ENCODE results near the gene FAM118A. TPM values are rescaled to one million over a fixed set of nuclear protein-coding genes. Genes with fewer than 3 reads are reported as not detected.

FAM118A gene
- total and polyA plus RNA-seq, 2 of the 8 experiments (the other 6 are each of a cell fraction or from before 2014, with no cell fraction given) = 8.5 to 18.6 TPM

DNA sequence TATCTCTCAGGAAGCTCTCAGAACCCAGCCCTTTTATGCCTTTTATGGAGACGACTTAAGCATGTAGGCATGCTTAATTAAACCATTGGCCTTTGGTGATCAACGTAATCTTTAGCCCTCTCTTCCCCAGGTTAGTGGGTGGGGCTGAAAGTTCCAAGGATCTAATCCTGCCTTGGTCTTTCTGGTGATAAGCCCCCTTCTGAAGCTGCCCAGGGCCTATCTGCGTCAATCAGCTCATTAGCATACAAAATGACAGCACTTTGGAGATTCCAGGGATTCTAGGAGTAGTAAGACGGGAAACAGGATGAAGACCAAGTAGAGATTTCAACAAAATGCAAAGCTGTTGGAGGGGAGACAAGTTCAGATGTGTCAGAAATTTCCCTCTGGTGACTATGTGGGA, 3.1 kb downstream of the FAM118A start:
- Histone ChIP-seq H4K20me1 (replicated peaks in 1 of 2; ENCODE audit: control insufficient read depth in 1 of 2, insufficient read depth in 2 of 2, low read length in 2 of 2) (peaks cover 0 to 14% of the 10 kb centered on the region in 2 experiments), H2BK120ac (replicated peaks; ENCODE audit: low read depth, low read length) (no peak overlapping the region), H3K79me1 (ENCODE audit: low read depth, low read length) (peaks cover 12% of the 10 kb centered on the region), H3K14ac (ENCODE audit: insufficient read length) (no peak overlapping the region), H4K91ac (replicated peaks; ENCODE audit: insufficient read length, low read length) (no peak overlapping the region), H2BK15ac (ENCODE audit: low read length) (no peak overlapping the region), H3K18ac (ENCODE audit: extremely low read depth, low read length) (no peak overlapping the region), H3K9me3 (ENCODE audit: insufficient read depth in 2 of 2, low read depth in 1 of 2, low read length in 1 of 2) (no peaks in the 10 kb centered on the region), H3K9ac (replicated peaks in 1 of 4; ENCODE audit: extremely low read depth in 1 of 4, low read depth in 3 of 4, low read length in 3 of 4) (no peak overlapping the region), H3K23me2 (ENCODE audit: low read depth, low read length) (peaks cover 3% of the 10 kb centered on the region; the same call in 1 of the 2 replicates), H4K8ac (ENCODE audit: extremely low read depth, insufficient read depth, low read length) (no peak overlapping the region), H2AFZ (ENCODE audit: low read length) (no peak overlapping the region), H3K4me3 (ENCODE audit: extremely low read depth in 1 of 4, insufficient read depth in 2 of 4, low read depth in 3 of 4, low read length in 4 of 4) (no peak overlapping the region), H3K27ac (ENCODE audit: low read depth, low read length) (no peak overlapping the region), H3K56ac (replicated peaks; ENCODE audit: insufficient read length, low read depth, low read length) (no peak overlapping the region), H3K79me2 (ENCODE audit: control insufficient read depth in 1 of 2, insufficient read depth in 2 of 2, low read length in 2 of 2) (peaks cover 0 to 40% of the 10 kb centered on the region in 2 experiments; a peak in 2 of 4 replicates), H3K36me3 (ENCODE audit: control insufficient read depth in 2 of 4, insufficient read depth in 4 of 4, low read length in 3 of 4) (no peaks in the 10 kb centered on the region), H3K27me3 (replicated peaks in 1 of 4; ENCODE audit: control insufficient read depth in 3 of 4, extremely low read depth in 1 of 4, insufficient read depth in 3 of 4, low read length in 3 of 4) (peaks cover 0 to 4% (median 0%) of the 10 kb centered on the region in 4 experiments; a peak in 2 of 7 replicates), H2BK20ac (ENCODE audit: low read length) (no peak overlapping the region), H2BK12ac (ENCODE audit: low read depth, low read length) (no peak overlapping the region), H4K5ac (ENCODE audit: insufficient read length, low read depth, low read length) (no peak overlapping the region), H3K4me1 (replicated peaks in 1 of 4; ENCODE audit: control insufficient read depth in 3 of 4, insufficient read depth in 4 of 4, low read length in 3 of 4) (peaks cover 0 to 10% (median 7%) of the 10 kb centered on the region in 4 experiments; a peak in 5 of 7 replicates), H2AK5ac (ENCODE audit: low read depth, low read length) (no peak overlapping the region), H2BK5ac (ENCODE audit: low read depth, low read length) (no peak overlapping the region), H3K4ac (replicated peaks; ENCODE audit: insufficient read length, low read depth, low read length) (no peak overlapping the region), H3K4me2 (ENCODE audit: insufficient read depth in 1 of 2, low read depth in 2 of 2, low read length in 2 of 2) (no peak overlapping the region), H3K23ac (ENCODE audit: insufficient read length) (no peak overlapping the region)
- FAIRE-seq (no peak), DNase-seq (ENCODE audit: low read depth in 1 of 2, low spot score in 2 of 2) (no peak)
- WGBS, 2 experiments (ENCODE audit: extremely low coverage in 1 of 2, insufficient coverage in 1 of 2, insufficient read length in 1 of 2, insufficient replicate concordance in 2 of 2, low coverage in 1 of 2, low lambda C conversion rate in 2 of 2, missing lambda C conversion rate in 1 of 2) = 70% methylated on average over 4 of the region's 4 CpGs; no CpG with 5 or more reads in 1 of the 2 experiments
- ChIA-PET POLR2A (ENCODE audit: partially characterized antibody) (interaction anchor here (1.2 kb wide), 1 partner anchor 10 kb away, joined by 3 read pairs; no protein-coding TSS in a partner anchor), CTCF (ENCODE audit: partially characterized antibody) (interaction anchor here (0.8 to 2.6 kb wide), 2 partner anchors 22 to 107 kb away, joined by 3 to 9 read pairs; no protein-coding TSS in a partner anchor)
- no peak for TF ChIP-seq CBX5 (IDR thresholded peaks at IDR 0.05; ENCODE audit: low read depth, low read length)
- no peak for TF ChIP-seq SIX5 (IDR thresholded peaks at IDR 0.05; ENCODE audit: low read depth, low read length)
- no peak for TF ChIP-seq RAD21 (IDR thresholded peaks at IDR 0.05 in 1 of 2, conservative IDR thresholded peaks at IDR 0.05 in 1 of 2; ENCODE audit: low read depth in 2 of 2, low read length in 2 of 2)
- no peak for TF ChIP-seq POU5F1 (IDR thresholded peaks at IDR 0.05; ENCODE audit: low read depth, low read length)
- no peak for TF ChIP-seq RBBP5 (IDR thresholded peaks at IDR 0.05; ENCODE audit: borderline replicate concordance, low read depth, low read length)
- no peak for TF ChIP-seq KDM4A (IDR thresholded peaks at IDR 0.05; ENCODE audit: low read depth, low read length, severe bottlenecking)
- no peak for TF ChIP-seq ZNF274 (IDR thresholded peaks at IDR 0.05; ENCODE audit: borderline replicate concordance, extremely low read depth, low read length)
- TF ChIP-seq SIRT6 (IDR thresholded peaks at IDR 0.05; ENCODE audit: low read length) = no peak
- no peak for TF ChIP-seq EP300 (IDR thresholded peaks at IDR 0.05; ENCODE audit: borderline replicate concordance in 1 of 2, low read depth in 2 of 2, low read length in 2 of 2)
- TF ChIP-seq TEAD4 (IDR thresholded peaks at IDR 0.05; ENCODE audit: low read depth, low read length) = no peak
- TF ChIP-seq SUZ12 (IDR thresholded peaks at IDR 0.05; ENCODE audit: low read length) = no peak
- no peak for TF ChIP-seq BCL11A (IDR thresholded peaks at IDR 0.05; ENCODE audit: low read depth in 2 of 2, low read length in 2 of 2)
- no peak for TF ChIP-seq SP4 (IDR thresholded peaks at IDR 0.05; ENCODE audit: low read length)
- no peak for TF ChIP-seq BRCA1 (IDR thresholded peaks at IDR 0.05; ENCODE audit: low read depth, low read length)
- no peak for TF ChIP-seq YY1 (IDR thresholded peaks at IDR 0.05; ENCODE audit: low read depth, low read length)
